Stimulated activated naive CD8-positive, alpha-beta T cell treated with anti-CD3 and anti-CD28 coated beads, Interleukin-15, Interleukin-2, amounts not matched to agents 100 U/mL and 50 U/mL, for 24 hours (primary cell): ENCODE data around the gene CPTP.
A peak's percentile ranks its signal among the peaks of the same experiment; 100 is the strongest.

ENCODE experiments used
- ATAC-seq: fragments of 150-1000 bp; cut with Tn5 transposase; one replicate; pipeline ENCODE4 v1.10.0; 2021
- DNase-seq: peaks from one replicate; pipeline ENCODE4 v3.0.0; 2021

Gene CPTP

DNA sequence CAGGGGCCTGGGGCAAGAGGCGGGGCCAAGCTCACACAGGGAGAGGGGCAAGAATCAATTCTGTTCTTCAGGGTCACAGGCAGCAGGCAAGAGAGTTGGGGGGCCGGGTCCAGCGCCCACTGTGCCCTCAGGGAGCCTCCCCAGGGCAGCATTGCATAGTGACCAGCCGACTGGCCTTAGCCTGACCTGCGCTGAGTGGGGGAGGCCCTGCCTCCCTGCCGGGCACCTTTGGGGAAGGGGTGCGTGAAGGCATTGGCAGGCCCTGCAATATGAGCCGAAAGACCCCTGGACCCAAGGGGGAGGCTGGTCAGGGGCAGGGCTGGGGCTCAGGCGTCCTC lies 32.2 kb upstream of the CPTP start:
- ATAC-seq (no peak), DNase-seq (no peak)

DNA sequence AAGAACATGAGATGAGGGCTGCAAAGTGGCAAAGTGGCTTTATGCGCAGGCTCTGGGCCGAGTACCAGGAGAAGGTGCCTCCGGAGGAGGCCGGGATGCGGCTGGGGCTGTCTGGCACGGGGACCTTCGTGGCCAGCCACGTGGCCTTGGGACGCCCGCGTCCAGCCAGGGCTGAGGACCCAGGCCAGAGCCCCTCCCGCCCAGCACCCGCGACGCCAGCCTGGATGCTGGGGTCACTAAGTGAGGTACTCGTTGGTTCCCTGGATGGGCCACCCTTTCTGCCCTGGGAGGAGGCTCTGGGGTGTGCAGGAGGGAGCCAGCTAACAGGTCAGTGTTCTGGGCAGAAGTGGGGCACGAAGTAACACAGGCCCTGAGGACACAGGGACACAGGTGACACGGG lies 31.8 kb upstream of the CPTP start:
- ATAC-seq (no peak), DNase-seq (no peak)

DNA sequence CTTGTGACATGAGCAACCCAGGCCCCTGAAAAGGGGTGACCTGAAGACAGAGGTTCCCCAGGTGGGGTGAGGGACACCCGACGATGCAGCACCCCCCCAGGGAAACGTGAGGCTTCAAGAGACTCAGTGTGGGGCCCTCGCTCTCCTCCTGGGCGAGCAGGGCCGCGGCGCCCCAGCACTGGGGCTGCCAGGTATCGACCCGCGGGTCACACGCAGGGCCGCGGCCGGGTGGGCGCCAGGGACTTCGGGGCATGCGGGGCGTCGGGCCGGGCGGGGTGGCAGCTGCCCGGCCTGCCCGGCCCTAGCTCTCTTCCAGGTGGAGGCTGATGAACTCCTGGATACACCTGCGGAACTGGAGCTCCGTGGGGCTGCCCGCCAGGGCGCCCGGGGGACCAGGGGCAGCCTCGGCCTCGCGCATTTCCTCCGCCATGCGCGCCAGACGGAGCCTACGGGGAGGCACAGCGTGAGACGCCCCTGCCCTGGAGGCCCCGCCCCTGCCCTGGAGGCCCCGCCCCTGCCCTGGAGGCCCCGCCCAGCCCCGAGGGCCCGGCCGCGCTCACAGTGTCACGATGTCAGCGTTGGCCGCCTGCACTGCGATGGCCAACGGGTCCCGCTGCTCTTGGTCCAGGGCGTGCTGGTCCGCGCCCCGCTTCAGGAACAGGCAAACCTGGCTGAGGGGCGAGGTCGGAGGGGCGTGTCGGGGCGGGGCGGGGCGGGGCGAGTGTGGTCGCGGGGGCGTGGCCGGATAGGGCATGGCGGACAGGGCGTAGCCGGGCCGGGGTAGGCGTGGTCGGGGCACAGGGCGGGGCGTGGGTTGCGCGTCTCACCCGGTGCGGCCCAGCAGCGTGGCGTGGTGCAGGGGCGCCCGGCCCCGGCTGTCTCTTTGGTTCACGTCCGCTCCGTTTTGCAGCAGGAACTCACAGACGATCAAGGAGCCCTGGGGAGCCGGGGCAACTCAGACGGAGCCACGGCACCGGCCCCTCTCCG lies 31.0 kb upstream of the CPTP start:
- no peak for DNase-seq
- peak; percentile 15 for ATAC-seq

DNA sequence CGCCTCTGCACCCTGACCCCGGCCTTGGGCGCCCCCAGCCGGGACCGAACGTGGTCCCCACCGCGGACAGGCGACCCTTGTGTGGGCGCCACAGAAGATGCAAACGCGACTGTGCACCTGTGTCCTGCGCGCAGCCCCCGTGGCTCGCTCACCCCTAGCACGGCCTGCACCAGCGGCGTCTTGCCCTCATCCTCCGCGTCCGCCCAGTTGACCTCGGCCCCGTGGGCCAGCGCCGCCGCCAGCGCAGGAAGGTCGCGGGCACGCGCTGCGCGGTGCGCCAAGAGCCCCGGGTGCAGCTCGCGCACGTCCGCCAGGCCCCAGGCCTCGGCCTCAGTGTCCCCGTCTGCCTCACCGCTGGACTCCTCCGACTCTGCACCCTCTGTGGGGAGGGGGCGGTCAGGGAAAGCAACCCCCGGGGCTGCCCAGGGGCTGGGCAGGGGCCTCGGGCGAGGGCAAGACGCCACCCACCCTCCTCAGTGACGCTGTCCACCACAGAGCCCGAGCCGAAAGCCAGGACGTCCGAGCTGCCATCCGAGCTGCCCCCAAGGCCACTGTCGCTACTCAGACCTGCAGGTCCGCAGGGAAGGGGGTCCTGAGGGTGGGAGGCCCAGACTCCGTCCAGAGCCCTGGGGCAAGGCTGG lies 30.2 kb upstream of the CPTP start:
- ATAC-seq (no peak), DNase-seq (no peak)

DNA sequence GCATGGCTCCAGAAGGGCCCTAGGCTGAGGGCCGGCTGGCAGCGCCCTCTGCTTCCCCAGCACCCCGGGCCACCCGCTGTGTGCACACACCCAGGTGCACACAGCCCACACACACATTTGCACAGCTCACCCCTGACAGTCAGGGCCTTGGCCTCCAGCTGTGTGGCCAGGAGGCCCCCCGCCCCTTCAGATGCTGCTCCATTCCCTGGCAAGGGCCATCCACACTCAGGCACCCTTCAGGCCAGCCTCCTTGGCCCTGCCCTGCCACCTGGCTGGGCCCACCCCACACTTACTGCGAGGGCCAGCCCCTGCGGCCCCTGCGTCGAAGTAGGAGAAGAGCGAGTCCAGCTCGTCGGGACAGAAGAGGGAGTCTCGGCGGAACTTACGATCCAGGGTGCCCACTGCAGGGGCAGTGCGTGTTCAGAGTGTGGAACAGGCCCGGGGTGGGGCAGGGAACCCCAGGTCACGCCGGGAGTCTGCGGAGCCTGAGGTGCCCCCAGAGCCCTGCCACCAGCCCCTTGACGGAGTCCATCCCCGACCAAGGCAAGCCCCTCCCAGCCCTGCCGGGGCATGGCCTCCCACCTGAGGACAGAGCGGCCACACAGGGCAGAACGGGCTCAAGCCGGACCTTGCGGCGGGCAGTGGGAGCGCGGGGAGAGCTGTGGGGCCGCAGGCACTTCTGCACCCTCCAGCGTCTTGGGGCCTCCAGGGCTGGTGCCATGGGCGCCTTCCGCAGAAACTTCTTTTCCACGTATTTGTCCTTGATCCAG lies 29.3 kb upstream of the CPTP start:
- DNase-seq (no peak), ATAC-seq (no peak)

DNA sequence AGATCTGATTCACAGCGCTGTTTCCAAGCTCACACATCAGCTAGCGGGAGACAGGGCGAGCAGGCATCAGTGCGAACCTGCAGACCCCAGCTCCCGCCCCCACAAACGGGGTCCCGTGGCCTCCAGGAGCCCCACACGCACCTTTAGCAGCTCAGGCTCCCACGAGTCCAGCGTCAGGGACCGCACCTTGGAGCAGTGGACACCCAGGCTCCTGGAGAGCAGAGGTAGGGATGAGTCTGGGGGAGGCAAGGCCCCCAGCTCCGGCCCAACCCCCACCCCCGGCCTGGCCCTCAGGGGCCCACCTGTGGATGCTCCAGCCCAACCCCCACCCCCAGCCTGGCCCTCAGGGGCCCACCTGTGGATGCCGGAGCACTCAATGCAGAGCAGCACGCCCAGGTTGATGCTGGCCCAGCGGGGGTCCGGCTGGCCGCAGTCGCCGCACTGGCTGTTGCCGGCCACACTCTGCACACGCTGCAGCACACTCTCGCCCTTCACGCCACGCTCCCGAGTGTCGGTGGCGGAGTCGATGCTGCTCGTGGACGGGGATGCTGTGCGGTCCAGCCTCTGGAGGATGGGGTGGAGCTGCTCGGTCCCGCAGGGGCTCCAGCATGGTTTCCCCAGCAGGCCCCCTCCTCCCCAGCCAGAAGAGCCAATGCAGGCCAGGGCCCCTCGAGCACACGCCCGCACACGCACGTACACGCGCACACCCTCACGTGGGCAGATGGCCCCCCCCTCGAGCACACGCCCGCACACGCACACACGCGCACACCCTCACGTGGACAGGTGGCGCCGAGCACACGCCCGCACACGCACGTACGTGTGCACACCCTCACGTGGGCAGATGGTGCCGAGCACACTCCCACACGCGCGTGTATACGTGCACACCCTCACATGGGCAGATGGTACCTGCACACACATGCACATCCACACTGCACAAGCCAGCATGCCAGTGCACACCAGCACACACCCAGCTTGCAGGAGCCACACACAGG lies 28.2 kb upstream of the CPTP start:
- no peak for DNase-seq

DNA sequence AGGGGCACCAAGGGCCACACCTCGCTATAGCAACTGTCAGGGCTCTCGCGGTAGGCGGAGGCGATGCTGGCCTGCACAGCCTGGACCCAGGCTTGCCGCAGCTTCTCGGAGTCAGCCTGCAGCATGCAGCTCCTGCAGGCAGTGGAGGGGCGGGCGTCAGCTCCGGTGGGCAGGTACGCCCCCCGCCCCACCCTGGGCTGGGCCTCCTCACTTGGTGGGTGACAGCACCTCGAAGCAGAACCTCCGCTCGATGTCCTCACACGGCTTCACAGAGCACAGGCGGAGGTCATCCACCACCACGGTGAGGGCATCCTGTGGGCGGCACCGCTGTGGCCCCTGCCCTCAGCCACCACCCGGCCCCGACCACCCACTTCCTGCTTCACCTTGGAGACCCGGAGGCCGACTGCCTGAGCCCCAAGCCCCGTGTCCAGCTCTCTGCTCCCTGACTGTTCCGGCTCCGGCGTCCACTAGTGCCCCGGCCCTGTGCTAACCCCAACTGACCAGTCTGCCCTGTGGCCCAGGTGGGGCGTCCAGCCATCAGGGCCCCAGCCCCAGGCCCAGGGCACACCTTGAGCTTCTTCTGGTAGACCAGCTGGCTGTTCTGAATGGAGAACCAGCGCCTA lies 26.7 kb upstream of the CPTP start:
- no peak for ATAC-seq
- DNase-seq, result no peak

More for the DNA sequence above, 28.2 kb upstream of the CPTP start:
- ATAC-seq, result no peak

DNA sequence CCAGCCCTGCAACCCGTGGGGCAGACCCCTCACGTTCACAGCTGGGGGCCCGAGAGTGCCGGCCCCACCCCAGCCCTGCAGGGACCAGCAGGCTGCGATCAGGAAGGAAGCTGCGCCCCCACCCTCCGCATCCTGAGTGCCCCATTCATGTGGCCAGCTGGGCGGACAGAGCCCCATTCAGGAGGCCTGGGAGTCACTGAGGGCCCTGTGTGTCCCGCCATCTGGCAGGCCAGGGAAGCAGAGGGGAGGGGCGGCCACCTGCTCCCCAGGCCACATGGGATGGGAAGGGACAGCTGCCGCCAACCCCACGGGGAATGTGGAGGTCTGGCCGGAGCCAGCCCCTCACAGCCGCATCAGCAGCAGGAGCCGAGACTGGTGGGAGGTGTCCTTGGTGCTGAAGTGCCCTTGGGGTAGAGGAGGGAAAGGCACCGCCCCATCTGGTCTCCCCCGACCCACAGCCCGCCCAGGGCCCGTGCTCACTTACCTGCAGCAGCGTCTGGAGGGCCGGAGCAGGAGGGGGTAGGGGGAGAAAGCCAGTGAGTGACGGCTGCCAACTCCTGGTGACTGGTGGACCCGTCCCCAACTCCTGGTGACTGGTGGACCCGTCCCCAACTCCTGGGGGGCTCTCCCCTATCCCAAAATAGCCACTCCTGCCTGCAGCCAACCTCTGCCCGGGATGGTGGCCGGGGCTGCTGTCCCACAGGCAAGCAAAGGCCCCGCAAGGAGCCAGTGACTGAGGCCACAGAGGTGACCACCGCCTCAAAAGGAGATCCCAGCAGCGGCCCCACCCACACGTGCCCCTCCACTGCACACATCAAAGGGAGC lies 25.5 kb upstream of the CPTP start:
- ATAC-seq (no peak), DNase-seq (no peak)

DNA sequence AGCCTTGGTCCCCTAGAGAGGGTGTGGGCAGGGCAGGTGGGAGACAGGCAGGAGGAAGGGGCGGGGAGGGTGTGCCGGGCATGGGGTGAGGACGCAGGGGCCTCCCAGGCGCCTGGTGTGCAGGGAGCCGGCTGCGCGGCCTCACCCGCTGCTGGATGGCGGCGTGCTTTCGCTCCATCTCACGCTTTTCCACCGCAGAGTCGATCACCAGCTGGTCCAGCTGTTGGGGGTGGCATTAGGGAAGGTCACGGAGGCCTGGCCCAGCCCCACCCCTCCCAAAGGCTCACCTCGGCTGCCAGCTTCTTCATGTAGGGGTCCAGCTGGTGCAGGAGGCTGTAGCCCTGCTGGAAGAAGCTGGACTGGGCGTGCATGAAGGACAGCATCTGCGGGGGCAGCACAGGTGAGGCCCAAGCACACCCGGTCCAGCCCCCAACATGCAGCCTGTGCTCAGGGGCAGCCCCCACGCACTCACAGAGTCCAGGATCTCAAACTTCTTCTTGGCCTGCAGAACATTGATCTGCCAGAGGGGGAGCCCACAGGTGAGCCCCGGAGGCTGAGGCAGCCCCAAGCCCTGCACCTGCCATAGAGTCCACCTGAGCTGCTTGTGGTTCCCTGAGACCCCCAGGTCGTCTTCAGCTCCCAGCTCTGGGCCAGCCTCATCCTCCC lies 24.8 kb upstream of the CPTP start:
- no peak for DNase-seq
- no peak for ATAC-seq

DNA sequence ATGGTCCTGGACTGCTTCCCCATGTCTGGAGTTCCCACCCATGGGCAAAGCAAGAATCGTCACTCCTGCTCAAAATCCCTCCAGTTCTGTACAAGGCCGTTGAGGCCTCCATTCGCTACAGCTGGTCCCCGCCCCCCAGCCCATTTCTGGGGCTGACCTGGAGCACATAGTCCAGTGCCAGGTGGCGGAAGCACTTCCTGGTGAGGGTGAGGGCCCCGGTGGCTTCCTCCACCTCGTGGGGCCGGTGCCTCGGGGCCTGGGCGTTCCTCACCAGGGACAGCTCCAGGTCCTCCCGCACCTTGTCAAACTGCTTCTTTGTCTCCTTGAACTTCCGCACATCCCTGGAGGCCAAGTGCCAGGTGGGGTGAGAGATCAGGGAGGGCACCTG lies 24.3 kb upstream of the CPTP start:
- no peak for DNase-seq
- ATAC-seq, result no peak

DNA sequence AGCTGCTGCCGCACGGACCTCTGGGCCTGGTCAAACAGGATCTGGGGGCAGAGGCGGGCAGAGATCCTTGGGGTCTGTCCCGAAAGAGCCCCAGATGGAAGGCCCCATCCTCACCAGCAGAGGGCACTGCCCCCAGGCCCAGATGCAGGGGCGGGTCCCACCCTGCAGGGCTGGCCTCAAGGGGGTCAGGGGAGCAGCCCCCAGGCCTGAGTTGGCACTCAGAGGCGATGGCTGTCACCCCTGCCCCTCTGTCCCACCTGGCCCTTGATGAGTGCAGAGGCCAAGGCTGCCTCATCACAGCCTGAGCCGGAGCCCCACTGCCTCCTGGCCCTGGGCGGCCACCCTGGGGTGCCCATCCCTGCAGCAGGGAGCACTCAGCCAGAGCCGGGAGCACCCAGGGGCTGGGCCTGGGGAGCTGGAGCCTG lies 22.6 kb upstream of the CPTP start:
- DNase-seq (no peak), ATAC-seq (no peak)

DNA sequence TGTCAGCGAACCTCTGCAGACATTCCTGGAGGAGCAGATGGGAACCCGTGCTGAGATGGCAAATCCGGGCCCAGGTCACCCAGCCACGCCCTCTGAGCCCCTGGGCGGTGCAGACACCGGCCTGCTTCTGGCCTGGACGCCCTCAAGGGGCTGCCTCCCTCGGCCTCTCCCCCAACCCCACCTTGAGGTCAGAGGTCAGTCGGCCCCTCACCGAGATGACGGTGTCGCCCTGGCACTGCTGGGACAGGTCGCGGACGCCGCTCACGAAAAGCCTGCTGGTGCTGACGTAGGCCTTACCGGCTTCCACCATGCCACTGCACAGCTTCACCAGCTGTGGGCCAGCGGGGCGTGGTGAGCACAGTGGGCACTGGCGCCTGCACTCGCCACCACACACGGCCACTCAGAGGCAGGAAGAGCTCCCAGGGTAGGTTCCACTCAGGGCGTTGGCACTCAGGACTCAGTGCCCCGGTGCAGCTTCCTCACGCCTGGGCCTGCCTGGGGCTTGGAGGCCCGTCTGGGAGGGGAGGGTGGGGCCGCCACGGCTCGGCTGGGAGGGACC lies 21.6 kb upstream of the CPTP start:
- no peak for DNase-seq
- no peak for ATAC-seq

DNA sequence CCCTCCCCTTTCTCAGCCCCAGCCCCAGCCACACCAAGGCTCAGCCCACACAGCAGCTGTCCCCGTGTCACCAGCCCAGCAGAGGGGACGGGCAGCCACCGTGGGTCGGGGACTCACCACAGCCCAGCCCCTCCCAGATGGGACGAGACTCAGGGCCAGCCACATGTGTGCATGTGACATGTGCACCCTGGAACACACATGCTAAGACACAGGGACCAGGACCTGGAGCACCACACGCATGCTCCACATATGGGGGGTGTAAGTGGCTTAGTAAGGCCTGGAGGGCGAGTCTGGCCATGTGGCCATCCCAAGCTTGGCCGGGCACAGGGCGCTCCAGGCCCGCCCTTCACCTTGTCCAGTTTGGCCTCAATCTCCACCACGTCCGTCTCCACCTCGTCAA lies 20.9 kb upstream of the CPTP start:
- DNase-seq, result no peak
- no peak for ATAC-seq

DNA sequence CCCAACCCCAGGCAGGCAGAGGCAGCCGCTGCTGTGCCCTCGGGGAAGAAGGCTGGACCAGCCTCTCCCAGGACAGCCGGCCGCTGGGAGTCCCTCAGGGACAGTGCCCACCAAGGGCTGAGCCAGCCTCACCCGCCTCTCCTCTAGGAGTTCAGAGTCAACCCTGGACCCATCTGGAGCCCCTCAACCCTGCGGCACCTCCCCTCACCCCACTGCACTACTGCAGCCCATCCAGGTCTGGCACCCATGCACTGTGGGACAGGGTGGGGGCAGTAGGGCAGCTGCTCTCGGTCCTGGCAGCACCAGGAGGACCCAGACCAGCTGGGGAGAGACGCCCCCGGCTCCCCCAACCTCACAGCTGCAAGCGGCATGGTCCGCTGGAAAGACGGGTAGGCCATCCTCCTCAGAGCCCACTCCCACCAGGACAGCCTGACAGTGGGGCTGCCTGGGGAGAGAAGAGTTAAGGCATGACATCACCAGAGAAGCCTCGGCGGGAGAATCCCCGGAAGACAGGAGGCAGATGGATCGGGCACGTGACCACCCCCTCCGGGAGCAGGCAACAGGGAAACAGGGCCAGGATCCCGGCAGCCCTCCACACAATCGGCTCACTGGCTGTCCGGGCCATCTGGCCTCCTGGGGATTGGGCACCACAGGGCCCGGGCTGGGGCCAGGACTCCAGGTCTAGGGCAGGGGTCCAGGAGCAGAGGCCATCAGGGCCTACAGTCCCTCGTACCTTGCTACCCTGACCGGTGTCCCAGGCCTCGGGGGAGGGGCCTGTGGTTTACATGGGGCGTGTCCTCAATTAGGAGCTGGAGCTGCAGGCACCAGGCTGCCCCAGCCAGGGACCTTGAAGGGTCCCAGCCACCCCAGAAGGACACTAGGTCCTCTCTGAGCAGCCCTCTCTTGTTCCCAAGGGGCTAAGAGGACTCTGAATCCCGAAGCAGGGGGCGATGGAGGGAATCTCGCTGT lies 20.0 kb upstream of the CPTP start:
- ATAC-seq (no peak), DNase-seq (no peak)

DNA sequence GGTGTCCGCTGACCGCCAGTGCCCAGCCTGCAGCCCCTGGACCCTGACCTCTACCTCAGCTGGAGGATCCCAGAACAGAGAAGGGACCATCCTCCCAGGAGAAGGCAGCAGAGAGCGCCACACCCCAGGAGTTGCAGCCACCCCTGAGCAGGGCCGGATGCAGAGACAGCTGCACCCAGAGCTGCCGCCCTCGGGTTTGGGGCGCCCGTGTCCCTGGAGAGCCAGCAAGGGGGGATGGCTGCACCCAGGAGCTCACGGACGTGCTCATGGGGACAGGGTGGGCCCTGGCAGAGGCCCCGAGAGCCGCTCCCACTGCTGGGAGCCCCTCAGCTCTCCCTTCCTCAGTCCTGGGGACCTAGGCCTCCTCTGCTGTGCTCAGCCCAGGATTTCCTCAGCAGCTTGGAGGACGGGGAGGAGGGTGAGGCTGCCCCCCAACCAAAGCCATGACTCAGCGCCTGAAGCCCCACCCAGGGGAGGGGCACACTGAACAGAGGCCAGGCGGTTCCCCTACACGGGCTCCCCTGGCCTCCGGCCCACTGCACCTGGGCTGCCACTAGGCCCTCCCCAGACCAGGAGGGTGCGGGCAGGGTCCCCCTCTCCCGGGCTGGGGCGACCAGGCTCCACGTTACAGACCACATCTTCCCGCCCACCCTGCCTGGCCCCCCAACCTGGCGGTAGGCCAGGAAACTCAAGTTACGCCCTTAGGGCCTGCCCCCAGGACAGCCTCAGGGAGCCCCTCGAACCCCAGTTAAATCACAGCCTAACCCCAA lies 19.1 kb upstream of the CPTP start:
- ATAC-seq (peak; percentile 45), DNase-seq (peak; percentile 80)

DNA sequence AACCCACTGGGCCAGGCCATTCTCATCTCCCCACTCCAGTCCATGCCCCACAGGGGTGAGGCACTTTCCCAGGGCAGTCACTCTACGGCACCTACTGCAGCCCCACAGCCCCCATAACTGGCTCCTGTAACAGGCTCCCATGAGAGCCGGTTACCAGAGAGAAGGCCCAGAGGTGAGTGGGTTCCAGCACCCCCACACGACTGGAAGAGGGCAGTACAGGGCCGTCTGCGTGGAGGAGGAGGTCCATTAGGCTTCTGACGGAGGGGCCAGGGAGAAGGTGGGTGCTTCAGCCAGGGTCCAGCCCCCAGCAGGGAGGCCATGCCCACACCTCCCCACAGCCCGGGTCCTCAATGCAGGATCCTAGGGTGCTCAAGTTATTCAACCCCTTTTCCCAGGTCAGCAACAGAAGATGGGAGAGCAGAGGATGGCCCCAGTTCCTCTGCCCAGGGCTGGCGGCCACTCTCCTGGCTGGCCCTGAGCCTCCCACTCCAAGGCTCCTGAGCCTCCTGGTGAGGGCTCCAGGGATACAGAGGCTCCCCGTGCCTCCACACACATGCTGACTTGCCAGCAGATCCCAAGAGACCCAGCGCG lies 18.4 kb upstream of the CPTP start:
- peak; percentile 39 for DNase-seq
- no peak for ATAC-seq

DNA sequence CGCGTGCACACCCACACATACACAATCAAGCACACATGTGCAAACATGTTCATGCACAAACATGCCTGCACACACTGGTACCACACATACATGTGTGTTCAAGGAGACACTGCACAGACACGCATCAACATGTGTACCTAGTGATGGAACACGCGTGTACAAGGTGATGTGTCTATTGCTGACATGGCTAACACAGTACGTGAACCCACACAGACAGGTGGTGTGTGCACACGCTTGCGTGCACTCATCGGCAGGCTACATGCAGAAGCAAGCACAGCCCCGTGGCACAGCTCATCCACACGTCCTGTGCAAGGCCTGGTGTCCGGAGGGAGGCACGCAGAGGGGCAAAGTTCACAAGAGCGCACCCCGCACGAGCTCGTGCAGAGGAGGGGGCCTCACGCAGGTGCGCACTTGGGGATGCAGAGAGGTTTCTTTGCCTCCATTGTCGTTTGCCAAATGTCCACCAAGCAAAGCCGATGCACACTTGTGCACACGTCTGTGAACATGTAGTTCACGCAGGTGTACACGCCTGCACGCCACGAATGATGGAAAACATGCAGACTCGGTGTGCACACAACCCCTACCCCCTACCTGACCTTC lies 17.8 kb upstream of the CPTP start:
- ATAC-seq (no peak), DNase-seq (no peak)
